A673 (cell line): ENCODE measurements around the gene OSBPL8. TPM values are rescaled to one million over a fixed set of nuclear protein-coding genes. Genes with fewer than 3 reads are reported as not detected.
"Not testable (repeated sequence)": the region's sequence is repeated elsewhere in the genome, so short reads cannot be mapped to it uniquely, and the experiment has no call there.

Experiments used
- BruUV-seq: library from RNA; stranded (reverse); fragments of 400-500 nt; replicated peaks from 2 replicates; lab custom pipeline; 2021; lab: Mats Ljungman, UMichigan
- CTCF ChIA-PET: fragments of 300-600 bp; sonication (Branson Sonifier 250); formaldehyde crosslinking; loops from one replicate; lab custom pipeline; 2022; ENCODE audit warnings: antibody characterized with exemption; lab: Charles Lee
- POLR2A ChIA-PET: fragments of 300-600 bp; sonication (Branson Sonifier 250); formaldehyde crosslinking; loops from one replicate; lab custom pipeline; 2022; ENCODE audit warnings: antibody characterized with exemption; ENCODE audit not compliant: low non-redundant PET; lab: Charles Lee
- DNase-seq: peaks from one replicate; pipeline ENCODE4 v3.0.0-alpha.2; 2015; ENCODE audit warnings: low spot score
- H3K27ac ChIP-seq: fragments of 200-600 bp; sonication (generic); 2 replicates; pipeline ENCODE4 v1.5.1; 2016; ENCODE audit warnings: mixed run types, low read depth, mild to moderate bottlenecking, mixed read lengths, antibody characterized with exemption, low read length; ENCODE audit not compliant: poor library complexity, severe bottlenecking
- H3K27me3 ChIP-seq: fragments of 200-600 bp; sonication (generic); replicated peaks from 2 replicates; pipeline ENCODE4 v1.6.1; 2017; ENCODE audit warnings: mixed run types, low read depth, mild to moderate bottlenecking, mixed read lengths, antibody characterized with exemption, low read length; ENCODE audit not compliant: insufficient read depth, poor library complexity
- H3K36me3 ChIP-seq: fragments of 200-600 bp; sonication (generic); 2 replicates; pipeline ENCODE4 v1.6.1; 2016; ENCODE audit warnings: mixed run types, mild to moderate bottlenecking, mixed read lengths, antibody characterized with exemption, low read length; ENCODE audit not compliant: insufficient read depth, poor library complexity, severe bottlenecking
- H3K4me1 ChIP-seq: fragments of 200-600 bp; sonication (generic); 2 replicates; pipeline ENCODE4 v1.6.1; 2017; ENCODE audit warnings: mixed run types, mild to moderate bottlenecking, mixed read lengths, antibody characterized with exemption, low read length; ENCODE audit not compliant: insufficient read depth, poor library complexity, severe bottlenecking
- H3K4me3 ChIP-seq: fragments of 200-600 bp; sonication (generic); 2 replicates; pipeline ENCODE4 v1.5.1; 2016; ENCODE audit warnings: low read depth, mixed run types, mild to moderate bottlenecking, mixed read lengths, low read length; ENCODE audit not compliant: poor library complexity, severe bottlenecking
- H3K9me3 ChIP-seq: fragments of 200-600 bp; sonication (generic); 2 replicates; pipeline ENCODE4 v1.6.1; 2016; ENCODE audit warnings: mixed run types, low read depth, mild to moderate bottlenecking, mixed read lengths, antibody characterized with exemption, low read length; ENCODE audit not compliant: poor library complexity, severe bottlenecking
- CTCF ChIP-seq: fragments of 300-800, 200-600 bp; sonication (generic); conservative IDR thresholded peaks from 2 replicates; pipeline ENCODE4 v1.5.1; 2017; ENCODE audit warnings: low read depth, mild to moderate bottlenecking, antibody characterized with exemption, low read length, moderate library complexity, mixed read lengths
- EZH2 ChIP-seq: fragments of 200-600 bp; sonication (generic); IDR thresholded peaks from 2 replicates; pipeline ENCODE4 v1.6.1; 2017; ENCODE audit warnings: borderline replicate concordance, low read depth, mild to moderate bottlenecking, mixed read lengths, antibody characterized with exemption, low read length; ENCODE audit not compliant: poor library complexity, severe bottlenecking
- intact Hi-C: fragments of 100-400 bp; cut with micrococcal nuclease; formaldehyde crosslinking; loops from one replicate; pipeline ENCODE4 v1.10.0; 2022; ENCODE audit not compliant: unreplicated experiment
- total RNA-seq: library from RNA; stranded (reverse); gene quantifications from 2 replicates; pipeline ENCODE4 v1.2.3, GENCODE V29; 2021

The OSBPL8 gene
- total RNA-seq, 1 experiment from 2014 or later, result 86.1 TPM

DNA sequence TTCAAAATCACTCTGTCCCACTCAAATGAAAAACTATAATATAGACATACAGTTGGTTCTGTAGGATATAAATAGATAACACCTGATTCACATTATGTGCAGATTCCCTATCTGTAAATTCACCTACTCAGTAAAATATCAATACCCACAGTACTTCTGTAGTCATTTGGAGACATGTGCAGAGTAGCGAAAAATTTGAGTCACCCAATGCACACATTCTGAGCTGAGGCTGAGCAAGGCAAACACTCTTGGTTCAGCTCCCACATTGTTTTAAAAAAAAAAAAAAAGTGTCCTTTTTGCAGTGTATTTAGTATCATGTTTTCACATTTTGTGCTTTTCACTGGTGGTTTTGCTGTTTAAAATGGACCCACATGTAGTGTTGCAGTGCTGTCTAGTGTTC, 184.1 kb downstream of the OSBPL8 start:
- no peaks in the 10 kb centered on the region for H3K4me1 ChIP-seq
- no peaks in the 10 kb centered on the region for H3K9me3 ChIP-seq
- CTCF ChIA-PET, result no interaction called here
- BruUV-seq, result no TSS peak
- intact Hi-C loops, result no loop called here
- no peaks in the 10 kb centered on the region for H3K27me3 ChIP-seq
- POLR2A ChIA-PET, result interaction anchor here (0.5 kb wide), 1 partner anchor 17 kb away, joined by 7 read pairs; no protein-coding TSS in a partner anchor
- peaks cover 35% of the 10 kb centered on the region for H3K36me3 ChIP-seq
- H3K27ac ChIP-seq, result no peak overlapping the region
- no peak overlapping the region for H3K4me3 ChIP-seq
- TF ChIP-seq CTCF, result no peak
- TF ChIP-seq EZH2, result no peak
- DNase-seq, result no peak

GRCh38 chr12:76374386-76375020, 185.1 kb downstream of the OSBPL8 start:
- intact Hi-C loops, result no loop called here
- DNase-seq, result no peak
- no peaks in the 10 kb centered on the region for H3K4me1 ChIP-seq
- no peak overlapping the region for H3K27ac ChIP-seq
- BruUV-seq, result no TSS peak
- ChIA-PET POLR2A (no interaction called here), CTCF (no interaction called here)
- H3K36me3 ChIP-seq, result peaks cover 43% of the 10 kb centered on the region
- H3K27me3 ChIP-seq, result no peaks in the 10 kb centered on the region
- H3K9me3 ChIP-seq, result no peaks in the 10 kb centered on the region
- H3K4me3 ChIP-seq, result no peak overlapping the region
- TF ChIP-seq CTCF (no peak), EZH2 (no peak)

DNA sequence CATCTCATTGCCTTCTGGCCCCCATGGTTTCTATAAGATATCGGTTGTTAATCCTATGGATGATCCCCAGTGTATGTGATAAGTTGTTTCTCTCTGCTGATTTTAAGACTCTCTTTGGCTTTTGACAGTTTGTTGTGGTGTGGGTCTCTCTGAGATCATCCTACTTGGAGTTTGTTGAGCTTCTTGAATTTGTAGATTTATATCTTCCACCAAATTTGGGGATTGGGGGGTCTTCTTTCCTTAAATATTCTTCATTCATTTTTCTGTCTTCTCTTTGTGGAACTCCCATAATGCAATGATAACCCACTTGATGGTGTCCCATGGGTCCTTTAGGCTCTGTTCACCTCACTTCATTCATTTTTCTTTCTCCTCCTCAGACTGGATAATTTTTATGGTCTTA, 191.3 kb downstream of the OSBPL8 start:
- Histone ChIP-seq H3K9me3 (peaks cover 7% of the 10 kb centered on the region), H3K4me3 (no peak overlapping the region), H3K4me1 (no peaks in the 10 kb centered on the region), H3K27me3 (no peaks in the 10 kb centered on the region), H3K36me3 (peaks cover 44% of the 10 kb centered on the region), H3K27ac (no peak overlapping the region)
- POLR2A ChIA-PET, result no interaction called here
- TF ChIP-seq EZH2, result no peak
- no TSS peak for BruUV-seq
- CTCF ChIA-PET, result interaction anchor here (0.6 kb wide), 1 partner anchor 930 kb away, joined by 3 read pairs; no protein-coding TSS in a partner anchor
- intact Hi-C loops, result no loop called here
- DNase-seq, result no peak

DNA sequence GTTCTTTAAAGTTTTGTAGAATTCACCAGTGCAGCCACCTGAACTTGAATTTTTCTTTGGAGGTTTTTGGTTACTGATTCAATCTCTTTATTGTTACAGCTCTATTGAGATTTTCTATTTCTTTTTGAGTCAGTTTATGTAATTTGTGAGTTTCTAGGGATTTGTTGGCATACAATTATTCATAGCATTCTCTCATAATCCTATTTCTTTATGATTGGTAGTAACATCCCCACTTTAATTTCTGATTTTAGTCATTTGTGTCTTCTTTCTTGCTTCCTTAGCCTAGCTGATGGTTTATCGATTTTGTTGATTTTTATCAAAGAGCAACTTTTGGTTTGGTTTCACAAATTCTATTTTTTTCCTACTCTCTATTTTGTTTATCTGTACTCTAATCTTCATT, 193.4 kb downstream of the OSBPL8 start:
- CTCF ChIA-PET, result no interaction called here
- no TSS peak for BruUV-seq
- intact Hi-C loops, result no loop called here
- DNase-seq, result no peak
- H3K4me1 ChIP-seq, result no peaks in the 10 kb centered on the region
- peaks cover 38% of the 10 kb centered on the region for H3K36me3 ChIP-seq
- H3K27ac ChIP-seq, result no peak overlapping the region
- TF ChIP-seq CTCF, result no peak
- TF ChIP-seq EZH2, result no peak
- H3K9me3 ChIP-seq, result peaks cover 7% of the 10 kb centered on the region
- no peaks in the 10 kb centered on the region for H3K27me3 ChIP-seq
- no peak overlapping the region for H3K4me3 ChIP-seq
- POLR2A ChIA-PET, result no interaction called here

DNA sequence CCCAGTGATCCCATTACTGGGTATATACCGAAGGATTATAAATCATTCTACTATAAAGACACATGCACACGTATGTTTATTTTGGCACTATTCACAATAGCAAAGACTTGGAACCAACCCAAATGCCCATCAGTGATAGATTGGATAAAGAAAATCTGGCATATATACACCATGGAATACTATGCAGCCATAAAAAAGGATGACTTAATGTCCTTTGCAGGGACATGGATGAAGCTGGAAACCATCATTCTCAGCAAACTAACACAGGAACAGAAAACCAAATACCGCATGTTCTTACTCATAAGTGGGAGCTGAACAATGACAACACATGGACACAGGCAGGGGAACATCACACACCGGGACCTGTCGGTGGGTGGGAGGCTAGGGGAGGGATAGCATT, 195.4 kb downstream of the OSBPL8 start:
- intact Hi-C loops, POLR2A ChIA-PET, BruUV-seq, DNase-seq, H3K27me3 ChIP-seq, H3K27ac ChIP-seq, H3K4me3 ChIP-seq, CTCF ChIA-PET, H3K4me1 ChIP-seq, H3K9me3 ChIP-seq: not testable (repeated sequence)
- H3K36me3 ChIP-seq, result peaks cover 27% of the 10 kb centered on the region
